Measurements from ENCODE around the gene ADGRA1. TPM values are rescaled to one million over a fixed set of nuclear protein-coding genes. Genes with fewer than 3 reads are reported as not detected.

The ADGRA1 gene
- total RNA-seq, 2 donors from 2014 or later = not detected

GRCh38 chr10:133154411-133154810 is 66.7 kb downstream of the ADGRA1 start:
- Mint-ChIP-seq H3K27ac (no peak overlapping the region), H3K27me3 (peaks cover 6% of the 10 kb centered on the region), H3K4me1 (no peaks in the 10 kb centered on the region), H3K36me3 (ENCODE audit: low read depth) (no peaks in the 10 kb centered on the region), H3K9me3 (no peaks in the 10 kb centered on the region), H3K4me3 (no peak overlapping the region)
- no peak for ATAC-seq (replicated peaks)

GRCh38 chr10:133154996-133155778 is 67.5 kb downstream of the ADGRA1 start:
- Mint-ChIP-seq H3K4me3 (no peak overlapping the region), H3K27ac (no peak overlapping the region), H3K9me3 (no peaks in the 10 kb centered on the region), H3K4me1 (no peaks in the 10 kb centered on the region), H3K27me3 (no peaks in the 10 kb centered on the region), H3K36me3 (ENCODE audit: low read depth) (no peaks in the 10 kb centered on the region)
- ATAC-seq (replicated peaks) = no peak

- Mint-ChIP-seq H3K27ac (no peak overlapping the region), H3K36me3 (ENCODE audit: low read depth) (no peaks in the 10 kb centered on the region), H3K9me3 (no peaks in the 10 kb centered on the region), H3K4me1 (no peaks in the 10 kb centered on the region), H3K27me3 (no peaks in the 10 kb centered on the region), H3K4me3 (no peak overlapping the region)
- ATAC-seq (replicated peaks) = no peak
Observed at GRCh38 chr10:133156674-133157579, 69.2 kb downstream of the ADGRA1 start.

- peaks cover 3% of the 10 kb centered on the region for H3K27me3 Mint-ChIP-seq
- ATAC-seq (replicated peaks) = no peak
- H3K27ac Mint-ChIP-seq = no peak overlapping the region
- H3K9me3 Mint-ChIP-seq = no peaks in the 10 kb centered on the region
- H3K36me3 Mint-ChIP-seq (ENCODE audit: low read depth) = no peaks in the 10 kb centered on the region
- H3K4me3 Mint-ChIP-seq = no peak overlapping the region
- no peaks in the 10 kb centered on the region for H3K4me1 Mint-ChIP-seq
Observed at GRCh38 chr10:133157662-133158436, 70.1 kb downstream of the ADGRA1 start.

GRCh38 chr10:133158437-133158755 is 70.7 kb downstream of the ADGRA1 start:
- Mint-ChIP-seq H3K9me3 (no peaks in the 10 kb centered on the region), H3K36me3 (ENCODE audit: low read depth) (no peaks in the 10 kb centered on the region), H3K4me1 (no peaks in the 10 kb centered on the region), H3K27me3 (peaks cover 4% of the 10 kb centered on the region), H3K4me3 (no peak overlapping the region), H3K27ac (no peak overlapping the region)
- no peak for ATAC-seq (replicated peaks)

GRCh38 chr10:133158756-133159610 is 71.3 kb downstream of the ADGRA1 start:
- no peak overlapping the region for H3K27ac Mint-ChIP-seq
- H3K4me1 Mint-ChIP-seq = no peaks in the 10 kb centered on the region
- peaks cover 4% of the 10 kb centered on the region for H3K27me3 Mint-ChIP-seq
- no peaks in the 10 kb centered on the region for H3K9me3 Mint-ChIP-seq
- no peak overlapping the region for H3K4me3 Mint-ChIP-seq
- no peak for ATAC-seq (replicated peaks)
- no peaks in the 10 kb centered on the region for H3K36me3 Mint-ChIP-seq (ENCODE audit: low read depth)

GRCh38 chr10:133159611-133159949 is 71.9 kb downstream of the ADGRA1 start:
- Mint-ChIP-seq H3K4me1 (no peaks in the 10 kb centered on the region), H3K27ac (no peak overlapping the region), H3K36me3 (ENCODE audit: low read depth) (no peaks in the 10 kb centered on the region), H3K9me3 (no peaks in the 10 kb centered on the region), H3K4me3 (no peak overlapping the region), H3K27me3 (peaks cover 4% of the 10 kb centered on the region)
- no peak for ATAC-seq (replicated peaks)

- H3K4me1 Mint-ChIP-seq = no peaks in the 10 kb centered on the region
- H3K4me3 Mint-ChIP-seq = peak within 1 kb of the TSS; percentile 21
- H3K27me3 Mint-ChIP-seq = peaks cover 4% of the 10 kb centered on the region
- no peaks in the 10 kb centered on the region for H3K9me3 Mint-ChIP-seq
- no peaks in the 10 kb centered on the region for H3K36me3 Mint-ChIP-seq (ENCODE audit: low read depth)
- peak; percentile 72 for ATAC-seq (replicated peaks)
- no peak within 1 kb of the TSS for H3K27ac Mint-ChIP-seq
Observed at GRCh38 chr10:133159950-133160825, 72.5 kb downstream of the ADGRA1 start, which contains the start of gene KNDC1. Gene KNDC1, plus strand, starts transcription at chr10:133160219. Its CDS starts 249 bp downstream, at chr10:133160468.

- Mint-ChIP-seq H3K9me3 (no peaks in the 10 kb centered on the region), H3K27ac (no peak overlapping the region), H3K36me3 (ENCODE audit: low read depth) (no peaks in the 10 kb centered on the region), H3K4me3 (peak overlapping the region; percentile 21), H3K4me1 (no peaks in the 10 kb centered on the region), H3K27me3 (peaks cover 4% of the 10 kb centered on the region)
- no peak for ATAC-seq (replicated peaks)
Observed at GRCh38 chr10:133160826-133161471, 73.2 kb downstream of the ADGRA1 start.

GRCh38 chr10:133161486-133162109 is 73.9 kb downstream of the ADGRA1 start:
- no peaks in the 10 kb centered on the region for H3K4me1 Mint-ChIP-seq
- no peak for ATAC-seq (replicated peaks)
- no peaks in the 10 kb centered on the region for H3K9me3 Mint-ChIP-seq
- H3K4me3 Mint-ChIP-seq = peak overlapping the region; percentile 21
- H3K27me3 Mint-ChIP-seq = peaks cover 4% of the 10 kb centered on the region
- no peaks in the 10 kb centered on the region for H3K36me3 Mint-ChIP-seq (ENCODE audit: low read depth)
- H3K27ac Mint-ChIP-seq = no peak overlapping the region

GRCh38 chr10:133162178-133162909 is 74.6 kb downstream of the ADGRA1 start:
- no peak overlapping the region for H3K27ac Mint-ChIP-seq
- H3K4me1 Mint-ChIP-seq = no peaks in the 10 kb centered on the region
- peaks cover 4% of the 10 kb centered on the region for H3K27me3 Mint-ChIP-seq
- H3K36me3 Mint-ChIP-seq (ENCODE audit: low read depth) = no peaks in the 10 kb centered on the region
- H3K4me3 Mint-ChIP-seq = no peak overlapping the region
- no peak for ATAC-seq (replicated peaks)
- H3K9me3 Mint-ChIP-seq = no peaks in the 10 kb centered on the region
